Amygdala (tissue), 56 donors: Measurements from ENCODE around the gene SLC35G2.
"Not testable (repeated sequence)": the region's sequence is repeated elsewhere in the genome, so short reads cannot be mapped to it uniquely, and the experiment has no call there.

ENCODE experiments used
- DNase-seq, 56 donors: peaks; one replicate each; lab custom pipeline; 2025; lab: John Stamatoyannopoulos, UW

The SLC35G2 gene

GRCh38 chr3:136883967-136884720, 65.2 kb downstream of the SLC35G2 start:
- no peak for DNase-seq

GRCh38 chr3:136885357-136886213, 66.7 kb downstream of the SLC35G2 start:
- no peak for DNase-seq

GRCh38 chr3:136889947-136890346, 71.0 kb downstream of the SLC35G2 start:
- no peak for DNase-seq

- no peak for DNase-seq
Measured at GRCh38 chr3:136891934-136892855, 73.3 kb downstream of the SLC35G2 start.

- DNase-seq = no peak
Measured at GRCh38 chr3:136893848-136894443, 75.0 kb downstream of the SLC35G2 start.

GRCh38 chr3:136897171-136897570, 78.2 kb downstream of the SLC35G2 start:
- DNase-seq = not testable (repeated sequence)

- no peak for DNase-seq
Measured at GRCh38 chr3:136898549-136898948, 79.6 kb downstream of the SLC35G2 start.

- DNase-seq = no peak
Measured at GRCh38 chr3:136898954-136899353, 80.0 kb downstream of the SLC35G2 start.

GRCh38 chr3:136899622-136900158, 80.8 kb downstream of the SLC35G2 start:
- DNase-seq = no peak

- not testable (repeated sequence) for DNase-seq
Measured at GRCh38 chr3:136900694-136901093, 81.8 kb downstream of the SLC35G2 start.

GRCh38 chr3:136901391-136901790, 82.5 kb downstream of the SLC35G2 start:
- no peak for DNase-seq

- not testable (repeated sequence) for DNase-seq
Measured at GRCh38 chr3:136902530-136902929, 83.6 kb downstream of the SLC35G2 start.

GRCh38 chr3:136903899-136904298, 85.0 kb downstream of the SLC35G2 start:
- no peak for DNase-seq

GRCh38 chr3:136904746-136905145, 85.8 kb downstream of the SLC35G2 start:
- no peak for DNase-seq
